Panc1 (cell line): Measurements from ENCODE around the gene SPECC1.

ENCODE experiments used
- POLR2AphosphoS5 ChIP-seq: IDR thresholded peaks from 2 replicates; pipeline ENCODE4 v1.6.1; 2012; ENCODE audit warnings: mild to moderate bottlenecking, low read depth, low read length, moderate library complexity
- SIN3A ChIP-seq: IDR thresholded peaks from 2 replicates; pipeline ENCODE4 v1.6.1; 2012; ENCODE audit warnings: low read depth, mild to moderate bottlenecking, low read length, moderate library complexity, borderline replicate concordance; ENCODE audit not compliant: insufficient read depth
- TCF7L2 ChIP-seq: IDR thresholded peaks from 2 replicates; pipeline ENCODE4 v1.6.1; 2011; ENCODE audit warnings: mild to moderate bottlenecking, low read depth, low read length, inconsistent platforms
- TF ChIP-seq, protein P1 (sequence below): fragments of 450-650 bp; IDR thresholded peaks from 2 replicates; pipeline ENCODE4 v1.5.1; 2017; ENCODE audit warnings: mild to moderate bottlenecking
- TF ChIP-seq, protein P2 (sequence below), 2 experiments: IDR thresholded peaks; 2 replicates each; pipeline ENCODE4 v1.6.1; 2011 to 2012; ENCODE audit warnings: low read depth in 2 of 2, control low read depth in 1 of 2, low read length in 1 of 2, mild to moderate bottlenecking in 1 of 2, moderate library complexity in 1 of 2; ENCODE audit not compliant: insufficient read depth in 1 of 2

DNA sequence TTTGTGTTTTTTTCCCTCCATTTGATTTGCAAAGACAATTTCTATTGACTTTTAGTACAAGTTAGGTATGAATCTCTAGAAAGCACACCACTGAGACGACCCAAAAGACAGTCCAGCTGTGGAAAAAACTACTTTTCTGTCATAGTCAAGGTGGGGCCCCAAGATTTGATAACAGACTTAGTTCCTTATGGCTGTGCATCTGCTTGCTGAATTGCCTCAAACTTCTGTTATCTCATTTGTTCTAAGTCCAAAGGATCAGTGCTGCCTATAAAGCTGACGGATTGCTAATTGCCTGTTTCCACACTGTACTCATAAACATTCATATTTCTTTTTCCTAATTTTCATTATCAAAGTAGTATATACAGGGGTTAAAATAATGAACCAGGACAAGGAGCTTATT, 180.8 kb downstream of the SPECC1 start:
- TF ChIP-seq, protein P1, sequence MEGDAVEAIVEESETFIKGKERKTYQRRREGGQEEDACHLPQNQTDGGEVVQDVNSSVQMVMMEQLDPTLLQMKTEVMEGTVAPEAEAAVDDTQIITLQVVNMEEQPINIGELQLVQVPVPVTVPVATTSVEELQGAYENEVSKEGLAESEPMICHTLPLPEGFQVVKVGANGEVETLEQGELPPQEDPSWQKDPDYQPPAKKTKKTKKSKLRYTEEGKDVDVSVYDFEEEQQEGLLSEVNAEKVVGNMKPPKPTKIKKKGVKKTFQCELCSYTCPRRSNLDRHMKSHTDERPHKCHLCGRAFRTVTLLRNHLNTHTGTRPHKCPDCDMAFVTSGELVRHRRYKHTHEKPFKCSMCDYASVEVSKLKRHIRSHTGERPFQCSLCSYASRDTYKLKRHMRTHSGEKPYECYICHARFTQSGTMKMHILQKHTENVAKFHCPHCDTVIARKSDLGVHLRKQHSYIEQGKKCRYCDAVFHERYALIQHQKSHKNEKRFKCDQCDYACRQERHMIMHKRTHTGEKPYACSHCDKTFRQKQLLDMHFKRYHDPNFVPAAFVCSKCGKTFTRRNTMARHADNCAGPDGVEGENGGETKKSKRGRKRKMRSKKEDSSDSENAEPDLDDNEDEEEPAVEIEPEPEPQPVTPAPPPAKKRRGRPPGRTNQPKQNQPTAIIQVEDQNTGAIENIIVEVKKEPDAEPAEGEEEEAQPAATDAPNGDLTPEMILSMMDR = no peak
- TF ChIP-seq SIN3A (no peak), TCF7L2 (no peak), POLR2AphosphoS5 (no peak)
- TF ChIP-seq, protein P2, sequence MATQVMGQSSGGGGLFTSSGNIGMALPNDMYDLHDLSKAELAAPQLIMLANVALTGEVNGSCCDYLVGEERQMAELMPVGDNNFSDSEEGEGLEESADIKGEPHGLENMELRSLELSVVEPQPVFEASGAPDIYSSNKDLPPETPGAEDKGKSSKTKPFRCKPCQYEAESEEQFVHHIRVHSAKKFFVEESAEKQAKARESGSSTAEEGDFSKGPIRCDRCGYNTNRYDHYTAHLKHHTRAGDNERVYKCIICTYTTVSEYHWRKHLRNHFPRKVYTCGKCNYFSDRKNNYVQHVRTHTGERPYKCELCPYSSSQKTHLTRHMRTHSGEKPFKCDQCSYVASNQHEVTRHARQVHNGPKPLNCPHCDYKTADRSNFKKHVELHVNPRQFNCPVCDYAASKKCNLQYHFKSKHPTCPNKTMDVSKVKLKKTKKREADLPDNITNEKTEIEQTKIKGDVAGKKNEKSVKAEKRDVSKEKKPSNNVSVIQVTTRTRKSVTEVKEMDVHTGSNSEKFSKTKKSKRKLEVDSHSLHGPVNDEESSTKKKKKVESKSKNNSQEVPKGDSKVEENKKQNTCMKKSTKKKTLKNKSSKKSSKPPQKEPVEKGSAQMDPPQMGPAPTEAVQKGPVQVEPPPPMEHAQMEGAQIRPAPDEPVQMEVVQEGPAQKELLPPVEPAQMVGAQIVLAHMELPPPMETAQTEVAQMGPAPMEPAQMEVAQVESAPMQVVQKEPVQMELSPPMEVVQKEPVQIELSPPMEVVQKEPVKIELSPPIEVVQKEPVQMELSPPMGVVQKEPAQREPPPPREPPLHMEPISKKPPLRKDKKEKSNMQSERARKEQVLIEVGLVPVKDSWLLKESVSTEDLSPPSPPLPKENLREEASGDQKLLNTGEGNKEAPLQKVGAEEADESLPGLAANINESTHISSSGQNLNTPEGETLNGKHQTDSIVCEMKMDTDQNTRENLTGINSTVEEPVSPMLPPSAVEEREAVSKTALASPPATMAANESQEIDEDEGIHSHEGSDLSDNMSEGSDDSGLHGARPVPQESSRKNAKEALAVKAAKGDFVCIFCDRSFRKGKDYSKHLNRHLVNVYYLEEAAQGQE (IDR thresholded peaks at IDR 0.05; ENCODE audit: insufficient read depth in 1 of 2, low read depth in 2 of 2, low read length in 1 of 2) = no peak
